Measurements from ENCODE around the gene LBHD2.

Gene LBHD2

GRCh38 chr14:103122585-103122946 lies 38.6 kb downstream of the LBHD2 start:
- no peak for DNase-seq

GRCh38 chr14:103122947-103123633 lies 39.1 kb downstream of the LBHD2 start, which contains the start of gene TNFAIP2:
TSS of gene TNFAIP2 (plus strand) at chr14:103123461. CDS start at chr14:103126458, 2,997 bp downstream.
- DNase-seq, result no peak

GRCh38 chr14:103123634-103124500 lies 39.9 kb downstream of the LBHD2 start:
- DNase-seq, result no peak

GRCh38 chr14:103124501-103125001 lies 40.5 kb downstream of the LBHD2 start:
- no peak for DNase-seq

GRCh38 chr14:103125098-103126070 lies 41.4 kb downstream of the LBHD2 start:
- DNase-seq, result no peak

- DNase-seq, result no peak
These were observed 42.3 kb downstream of the LBHD2 start for GRCh38 chr14:103126088-103126872.

- DNase-seq, result no peak
These were observed 42.9 kb downstream of the LBHD2 start for GRCh38 chr14:103126873-103127304.

GRCh38 chr14:103127356-103127755 lies 43.3 kb downstream of the LBHD2 start:
- DNase-seq, result no peak

- no peak for DNase-seq
These were observed 44.0 kb downstream of the LBHD2 start for GRCh38 chr14:103127861-103128598.

- DNase-seq, result no peak
These were observed 44.8 kb downstream of the LBHD2 start for GRCh38 chr14:103128631-103129300.

- DNase-seq, result no peak
These were observed 45.4 kb downstream of the LBHD2 start for GRCh38 chr14:103129301-103130016.

- no peak for DNase-seq
These were observed 46.2 kb downstream of the LBHD2 start for GRCh38 chr14:103130017-103130764.

GRCh38 chr14:103130965-103131364 lies 47.0 kb downstream of the LBHD2 start:
- DNase-seq, result no peak

GRCh38 chr14:103131580-103131979 lies 47.6 kb downstream of the LBHD2 start:
- DNase-seq, result no peak

GRCh38 chr14:103132381-103133209 lies 48.6 kb downstream of the LBHD2 start:
- DNase-seq, result no peak

- DNase-seq, result no peak
These were observed 49.5 kb downstream of the LBHD2 start for GRCh38 chr14:103133210-103134140.

- no peak for DNase-seq
These were observed 50.4 kb downstream of the LBHD2 start for GRCh38 chr14:103134405-103134804.
